GM12891 (cell line): Measurements from ENCODE around the gene MGP.

Experiments used
- PAX5 ChIP-seq: IDR thresholded peaks from 2 replicates; pipeline ENCODE4 v1.6.1; 2011; ENCODE audit warnings: low read length, moderate library complexity, mild to moderate bottlenecking; ENCODE audit not compliant: insufficient read depth, severe bottlenecking
- POLR2A ChIP-seq: IDR thresholded peaks from 2 replicates; pipeline ENCODE4 v1.6.1; 2011; ENCODE audit warnings: low read depth, low read length, control low read depth
- SPI1 ChIP-seq: IDR thresholded peaks from 2 replicates; pipeline ENCODE4 v1.6.1; 2011; ENCODE audit warnings: low read depth, low read length, control low read depth

DNA sequence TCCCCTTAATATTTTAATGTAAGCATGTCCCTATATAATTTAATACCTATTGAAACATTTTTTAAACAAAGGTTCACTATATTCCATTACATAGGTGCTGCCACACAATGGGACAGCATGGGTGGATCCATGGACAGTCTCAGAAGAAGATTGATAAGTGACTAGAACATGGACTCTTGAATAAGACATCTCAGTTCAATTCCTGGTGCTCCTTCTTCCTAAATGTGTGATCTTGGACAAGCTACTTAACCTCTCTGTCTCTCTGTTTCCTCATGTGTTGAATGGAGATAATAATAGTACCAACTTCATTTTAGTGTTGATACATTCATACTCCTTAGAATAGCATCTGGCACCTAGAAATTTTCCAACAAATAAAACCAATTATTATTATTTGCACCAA lies 41.3 kb downstream of the MGP start:
- TF ChIP-seq POLR2A (no peak), SPI1 (no peak), PAX5 (no peak)
